ENCODE data around the gene CTNNA3.

DNA sequence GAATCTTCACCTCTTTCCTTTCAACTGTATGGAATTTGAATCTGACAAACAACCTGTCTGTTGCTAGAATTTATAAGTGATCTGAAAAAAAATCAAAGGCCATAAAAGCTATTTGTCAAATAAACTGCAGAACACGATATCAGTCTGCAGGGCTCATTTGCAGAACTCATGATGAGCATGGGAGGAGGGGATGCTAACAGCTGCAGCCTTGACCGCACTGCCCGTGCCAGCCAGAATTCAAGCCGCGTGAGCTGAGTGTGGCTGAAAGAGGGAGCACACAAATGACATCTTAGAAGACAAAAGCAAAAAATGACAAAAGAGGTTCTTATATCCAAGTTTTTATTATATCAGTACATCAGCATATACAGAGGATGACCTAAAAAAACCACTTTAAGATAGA is 754.5 kb downstream of the CTNNA3 start:
- TF ChIP-seq, protein P1, sequence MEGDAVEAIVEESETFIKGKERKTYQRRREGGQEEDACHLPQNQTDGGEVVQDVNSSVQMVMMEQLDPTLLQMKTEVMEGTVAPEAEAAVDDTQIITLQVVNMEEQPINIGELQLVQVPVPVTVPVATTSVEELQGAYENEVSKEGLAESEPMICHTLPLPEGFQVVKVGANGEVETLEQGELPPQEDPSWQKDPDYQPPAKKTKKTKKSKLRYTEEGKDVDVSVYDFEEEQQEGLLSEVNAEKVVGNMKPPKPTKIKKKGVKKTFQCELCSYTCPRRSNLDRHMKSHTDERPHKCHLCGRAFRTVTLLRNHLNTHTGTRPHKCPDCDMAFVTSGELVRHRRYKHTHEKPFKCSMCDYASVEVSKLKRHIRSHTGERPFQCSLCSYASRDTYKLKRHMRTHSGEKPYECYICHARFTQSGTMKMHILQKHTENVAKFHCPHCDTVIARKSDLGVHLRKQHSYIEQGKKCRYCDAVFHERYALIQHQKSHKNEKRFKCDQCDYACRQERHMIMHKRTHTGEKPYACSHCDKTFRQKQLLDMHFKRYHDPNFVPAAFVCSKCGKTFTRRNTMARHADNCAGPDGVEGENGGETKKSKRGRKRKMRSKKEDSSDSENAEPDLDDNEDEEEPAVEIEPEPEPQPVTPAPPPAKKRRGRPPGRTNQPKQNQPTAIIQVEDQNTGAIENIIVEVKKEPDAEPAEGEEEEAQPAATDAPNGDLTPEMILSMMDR (tag by site-specific recombination; IDR thresholded peaks at IDR 0.05) = no peak
- TF ChIP-seq BCL11B (tag by site-specific recombination; IDR thresholded peaks at IDR 0.05; ENCODE audit: low read depth) (no peak), ZNF792 (tag by site-specific recombination; IDR thresholded peaks at IDR 0.05) (no peak), KLF16 (tag by site-specific recombination; IDR thresholded peaks at IDR 0.05) (no peak), ZNF747 (tag by site-specific recombination; IDR thresholded peaks at IDR 0.05) (no peak), ZNF248 (tag by site-specific recombination; IDR thresholded peaks at IDR 0.05) (no peak)
